Mesendoderm (in vitro differentiated cells): ENCODE data around the gene TOMM22.

Experiments used
- DNase-seq: peaks from one replicate; pipeline ENCODE4 v3.0.0; 2013
- H2AK5ac ChIP-seq: 2 replicates; pipeline ENCODE4 v1.6.1; 2013; ENCODE audit warnings: low read length, inconsistent platforms
- H2BK120ac ChIP-seq: 2 replicates; pipeline ENCODE4 v1.6.1; 2013; ENCODE audit warnings: low read depth, mild to moderate bottlenecking, low read length, moderate library complexity, mixed read lengths
- H2BK15ac ChIP-seq: replicated peaks from 2 replicates; pipeline ENCODE4 v1.6.1; 2013; ENCODE audit warnings: low read depth, mild to moderate bottlenecking, moderate library complexity
- H2BK5ac ChIP-seq: 2 replicates; pipeline ENCODE4 v1.6.1; 2013; ENCODE audit warnings: low read length, inconsistent platforms
- H3K18ac ChIP-seq: 2 replicates; pipeline ENCODE4 v1.6.1; 2013; ENCODE audit warnings: mild to moderate bottlenecking, low read length, mixed read lengths
- H3K23ac ChIP-seq: one replicate; pipeline ENCODE4 v1.6.1; 2013; ENCODE audit warnings: low read length
- H3K27ac ChIP-seq: 2 replicates; pipeline ENCODE4 v1.5.1; 2013; ENCODE audit warnings: low read depth, mild to moderate bottlenecking, inconsistent platforms, low read length, moderate library complexity
- H3K27me3 ChIP-seq: 2 replicates; pipeline ENCODE4 v1.6.1; 2013; ENCODE audit warnings: low read length, control low read depth, mild to moderate bottlenecking, inconsistent platforms; ENCODE audit not compliant: insufficient read depth, poor library complexity
- H3K36me3 ChIP-seq: 2 replicates; pipeline ENCODE4 v1.6.1; 2013; ENCODE audit warnings: low read length, inconsistent platforms; ENCODE audit not compliant: control insufficient read depth, insufficient read depth
- H3K4ac ChIP-seq: one replicate; pipeline ENCODE4 v1.6.1; 2013; ENCODE audit warnings: low read depth, mild to moderate bottlenecking, low read length, moderate library complexity
- H3K4me1 ChIP-seq: 2 replicates; pipeline ENCODE4 v1.6.1; 2013; ENCODE audit warnings: low read depth, low read length, inconsistent platforms; ENCODE audit not compliant: control insufficient read depth
- H3K4me2 ChIP-seq: 2 replicates; pipeline ENCODE4 v1.6.1; 2013; ENCODE audit warnings: low read length
- H3K4me3 ChIP-seq: 2 replicates; pipeline ENCODE4 v1.5.1; 2013; ENCODE audit warnings: mild to moderate bottlenecking, low read length
- H3K56ac ChIP-seq: one replicate; pipeline ENCODE4 v1.6.1; 2013; ENCODE audit warnings: low read length
- H3K79me1 ChIP-seq: 2 replicates; pipeline ENCODE4 v1.6.1; 2013; ENCODE audit warnings: low read length, inconsistent platforms
- H3K79me2 ChIP-seq: 2 replicates; pipeline ENCODE4 v1.6.1; 2013; ENCODE audit warnings: mild to moderate bottlenecking, low read length; ENCODE audit not compliant: control insufficient read depth, insufficient read depth
- H3K9ac ChIP-seq: 2 replicates; pipeline ENCODE4 v1.6.1; 2013; ENCODE audit warnings: low read length, inconsistent platforms
- H4K5ac ChIP-seq: one replicate; pipeline ENCODE4 v1.6.1; 2013; ENCODE audit warnings: low read length
- H4K8ac ChIP-seq: one replicate; pipeline ENCODE4 v1.6.1; 2013; ENCODE audit warnings: low read depth, mild to moderate bottlenecking, control low read depth, low read length, moderate library complexity
- WGBS: extraction: QIAGEN DNeasy Blood & Tissue Kit; methylation state at CpG from one replicate; pipeline ENCODE4 v1.1.7; 2013; ENCODE audit warnings: low lambda C conversion rate, missing lambda C conversion rate; ENCODE audit not compliant: insufficient coverage; ENCODE audit errors: extremely low coverage; 5-methylcytosine and 5-hydroxymethylcytosine counted together

Gene TOMM22

GRCh38 chr22:38734421-38735100 is 52.8 kb downstream of the TOMM22 start:
- Histone ChIP-seq H3K18ac (no peak overlapping the region), H3K36me3 (peaks cover 18% of the 10 kb centered on the region), H3K56ac (no peak overlapping the region), H3K27ac (no peak overlapping the region), H3K79me2 (no peaks in the 10 kb centered on the region), H3K79me1 (no peaks in the 10 kb centered on the region), H4K5ac (no peak overlapping the region), H3K23ac (no peak overlapping the region), H3K27me3 (no peaks in the 10 kb centered on the region), H3K4ac (no peak overlapping the region), H2AK5ac (no peak overlapping the region), H4K8ac (no peak overlapping the region), H3K4me2 (no peak overlapping the region), H3K9ac (no peak overlapping the region), H2BK120ac (no peak overlapping the region), H3K4me3 (no peak overlapping the region), H2BK5ac (no peak overlapping the region), H3K4me1 (no peaks in the 10 kb centered on the region), H2BK15ac (no peak overlapping the region)
- WGBS: no CpG with 5 or more reads among the region's 13 CpGs
- no peak for DNase-seq
